GM04504 (cell line): ENCODE data around the gene GUCY1B1.

Source experiments
- DNase-seq: peaks from one replicate; pipeline ENCODE4 v3.0.0-alpha.2; 2012; ENCODE audit warnings: low read depth

The GUCY1B1 gene

DNA sequence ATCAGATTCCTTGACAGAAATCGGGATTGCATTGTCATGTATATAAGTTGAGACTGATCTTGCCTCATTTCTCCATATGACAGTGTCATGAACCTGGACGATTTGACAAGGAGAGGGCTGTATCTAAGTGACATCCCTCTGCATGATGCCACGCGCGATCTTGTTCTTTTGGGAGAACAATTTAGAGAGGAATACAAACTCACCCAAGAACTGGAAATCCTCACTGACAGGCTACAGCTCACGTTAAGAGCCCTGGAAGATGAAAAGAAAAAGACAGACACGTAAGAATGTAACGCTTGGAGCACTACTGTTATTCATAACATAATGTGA lies 40.9 kb downstream of the GUCY1B1 start:
- DNase-seq = no peak

DNA sequence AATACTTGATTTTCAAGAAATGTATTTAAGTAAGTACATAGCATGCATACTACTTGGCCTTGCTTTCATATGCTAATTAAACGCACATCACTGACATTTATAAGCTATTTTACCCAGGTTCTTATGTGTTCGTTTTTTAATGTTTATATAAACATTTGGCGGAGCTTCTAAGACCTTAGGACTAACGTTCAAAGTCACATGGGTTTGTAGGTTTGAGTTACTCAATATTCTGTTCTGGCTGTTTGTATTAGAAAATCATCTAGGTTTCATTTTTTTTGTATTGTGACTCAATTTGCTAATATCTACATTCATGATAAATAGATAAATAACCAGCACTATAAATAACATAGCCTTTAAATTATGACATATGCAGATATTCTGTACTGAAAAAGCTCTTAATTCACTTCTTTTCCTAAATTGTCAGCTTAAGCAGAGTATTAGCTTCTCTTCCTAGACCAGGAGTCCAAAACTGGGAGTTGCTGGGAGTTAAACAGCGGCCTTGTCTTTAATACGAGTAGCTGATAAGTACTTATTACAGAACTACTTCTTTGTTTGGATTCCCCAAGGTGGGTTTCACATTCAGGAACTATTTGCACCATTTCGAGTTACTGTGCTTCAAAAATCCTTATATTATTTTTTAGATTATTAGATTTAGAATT lies 42.0 kb downstream of the GUCY1B1 start:
- DNase-seq = no peak

GRCh38 chr4:155802190-155802959 lies 43.6 kb downstream of the GUCY1B1 start:
- DNase-seq = no peak

DNA sequence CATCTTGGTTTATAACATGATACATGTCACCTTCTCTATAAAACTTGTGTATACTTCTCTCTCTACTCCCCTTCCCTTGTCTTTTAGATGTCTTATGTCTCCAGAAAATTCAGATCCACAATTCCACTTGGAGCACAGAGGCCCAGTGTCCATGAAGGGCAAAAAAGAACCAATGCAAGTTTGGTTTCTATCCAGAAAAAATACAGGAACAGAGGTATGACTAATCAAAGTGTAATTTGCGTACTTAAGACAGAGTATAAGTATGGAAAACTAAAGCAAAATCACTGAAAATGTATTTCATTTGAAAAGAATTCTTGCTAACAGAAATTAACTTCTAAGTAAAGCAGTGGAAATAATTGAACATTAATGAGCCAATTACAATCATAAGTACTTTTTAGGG lies 46.2 kb downstream of the GUCY1B1 start:
- DNase-seq = no peak

DNA sequence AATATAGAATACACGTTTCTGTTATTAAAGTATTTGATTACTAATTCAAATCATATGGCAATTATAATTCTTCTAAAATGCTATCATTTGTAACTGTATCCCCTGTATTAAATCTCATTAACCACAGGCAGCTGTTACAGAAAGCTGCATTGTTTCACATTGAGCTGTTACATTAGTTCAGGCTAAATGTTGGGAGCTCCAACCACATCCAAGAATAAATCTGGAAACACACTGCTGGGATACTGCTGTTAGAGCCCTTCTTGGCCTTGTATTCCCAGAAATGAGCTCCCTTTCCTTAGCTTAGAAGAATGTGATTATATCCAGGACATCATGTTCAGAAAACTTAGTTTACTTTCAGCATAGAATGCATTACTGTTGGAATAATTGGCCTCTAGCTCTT lies 48.2 kb downstream of the GUCY1B1 start:
- DNase-seq = peak; percentile 60

GRCh38 chr4:155809835-155810234 lies 51.0 kb downstream of the GUCY1B1 start:
- DNase-seq = peak; percentile 58

GRCh38 chr4:155811083-155811482 lies 52.3 kb downstream of the GUCY1B1 start:
- no peak for DNase-seq

DNA sequence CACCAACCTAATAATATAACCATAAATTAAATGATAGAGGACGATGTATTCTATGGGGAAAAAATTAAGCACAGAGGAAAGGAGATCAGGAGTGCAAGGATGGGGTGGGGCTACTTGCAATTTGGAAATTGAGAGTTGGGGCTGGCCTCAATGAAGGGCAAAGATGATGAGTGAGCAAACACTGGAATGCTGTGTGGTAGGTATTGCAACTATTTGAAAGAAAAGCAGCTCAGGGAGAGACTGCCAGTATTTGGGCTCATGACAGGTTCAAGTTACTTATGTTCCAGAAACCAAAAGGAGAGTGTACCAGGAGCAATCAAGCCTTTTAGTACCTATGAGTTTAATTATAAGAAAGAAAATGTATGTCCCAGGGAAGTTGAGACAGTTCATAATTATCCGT lies 59.8 kb downstream of the GUCY1B1 start:
- no peak for DNase-seq

DNA sequence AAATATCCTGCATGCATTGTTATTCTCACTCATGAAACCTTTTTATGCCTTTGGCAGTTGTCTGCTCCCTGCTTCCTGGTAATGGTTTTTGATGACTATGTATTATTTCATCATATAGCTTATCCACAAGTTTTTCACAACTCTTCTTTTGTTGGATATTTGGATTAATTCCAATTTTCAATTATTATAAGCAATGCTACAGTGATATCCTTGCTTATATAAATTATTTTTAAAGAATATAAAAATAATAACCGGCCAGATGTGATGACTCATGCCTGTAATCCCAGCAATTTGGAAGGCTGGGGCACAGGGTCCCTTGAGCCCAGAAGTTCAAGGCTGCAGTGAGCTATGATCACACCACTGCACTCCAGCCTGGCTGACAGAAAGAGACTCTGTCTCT lies 60.2 kb downstream of the GUCY1B1 start:
- DNase-seq = no peak

- DNase-seq = no peak
Observed at GRCh38 chr4:155820887-155821518, 62.2 kb downstream of the GUCY1B1 start.

DNA sequence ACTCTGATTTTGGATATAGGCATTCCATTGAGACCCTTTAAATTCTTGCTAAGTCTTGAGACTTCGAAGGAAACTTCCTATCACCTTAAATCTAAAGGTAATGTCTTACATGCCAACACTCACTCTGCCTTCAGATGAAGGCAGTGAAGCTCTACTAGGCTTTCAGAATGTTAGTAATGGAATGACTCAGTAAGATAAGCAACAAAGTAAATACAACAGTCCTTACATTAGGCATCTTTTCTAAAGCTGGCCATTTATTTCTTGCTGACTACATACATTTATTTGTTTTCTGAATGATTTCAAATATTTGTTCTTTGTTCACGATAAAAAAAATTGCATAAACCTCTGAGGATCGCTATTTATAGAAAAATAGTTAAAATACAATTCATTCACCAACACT lies 63.8 kb downstream of the GUCY1B1 start:
- no peak for DNase-seq

DNA sequence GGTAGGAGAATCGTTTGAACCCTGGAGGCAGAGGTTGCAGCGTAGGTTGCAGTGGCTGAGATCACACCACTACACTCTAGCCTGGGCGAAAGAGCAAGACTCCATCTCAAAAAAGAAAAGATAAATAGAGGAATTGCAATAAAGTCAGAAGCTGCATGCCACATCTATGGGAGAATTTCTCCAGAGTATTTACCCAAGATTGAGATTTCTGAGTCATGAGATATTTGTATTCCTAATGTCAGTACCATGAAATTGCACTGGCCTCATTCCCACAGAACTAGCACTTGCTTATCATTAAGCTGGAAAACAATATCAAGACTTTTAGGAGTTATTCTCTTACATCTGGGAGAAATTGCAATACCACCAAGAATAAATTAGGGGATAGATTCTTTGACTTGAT lies 69.8 kb downstream of the GUCY1B1 start:
- DNase-seq = peak; percentile 23

GRCh38 chr4:155832664-155833063 lies 73.8 kb downstream of the GUCY1B1 start:
- no peak for DNase-seq

GRCh38 chr4:155837203-155837796 lies 78.5 kb downstream of the GUCY1B1 start:
- no peak for DNase-seq

DNA sequence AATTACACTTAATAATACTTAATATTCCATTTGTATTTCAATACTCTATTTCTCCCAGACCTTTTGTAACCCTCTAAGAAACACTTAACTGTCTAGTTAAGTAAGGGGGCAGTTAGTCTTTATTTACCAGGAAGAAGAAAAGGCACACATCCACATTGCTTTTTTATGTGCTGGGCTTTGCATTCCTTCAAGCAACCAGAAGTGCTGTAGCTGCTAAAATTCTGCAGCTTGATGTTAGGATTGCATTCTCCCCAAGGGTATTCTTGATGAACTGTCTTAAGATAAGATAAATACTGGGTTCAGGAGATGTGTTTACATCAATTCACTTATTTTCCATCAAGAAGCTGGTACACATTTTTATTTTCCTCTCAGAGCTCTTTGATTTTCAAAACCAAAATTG lies 83.3 kb downstream of the GUCY1B1 start:
- DNase-seq = no peak

GRCh38 chr4:155846929-155847328 lies 88.1 kb downstream of the GUCY1B1 start:
- no peak for DNase-seq

GRCh38 chr4:155849042-155849441 lies 90.2 kb downstream of the GUCY1B1 start:
- no peak for DNase-seq

DNA sequence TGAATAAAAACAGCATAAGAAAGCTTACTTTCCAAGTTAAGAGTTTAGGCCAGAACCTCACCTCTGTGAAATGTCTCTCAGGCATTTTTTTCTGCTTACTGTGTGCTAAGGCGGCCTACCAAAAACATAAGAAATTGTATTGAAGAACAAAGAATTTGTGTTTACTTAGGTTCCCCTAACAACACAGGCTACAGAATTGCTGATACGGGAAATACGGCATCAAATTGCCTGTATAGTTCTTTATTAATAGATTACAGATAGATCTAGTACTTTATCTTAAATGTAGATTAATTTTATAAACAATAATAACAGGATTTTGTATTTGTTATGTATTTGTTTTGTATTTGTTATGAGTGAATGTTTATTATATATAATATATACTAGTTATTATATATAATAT lies 94.4 kb downstream of the GUCY1B1 start:
- no peak for DNase-seq

- DNase-seq = peak; percentile 6
Observed at GRCh38 chr4:155854582-155855226, 95.9 kb downstream of the GUCY1B1 start.

DNA sequence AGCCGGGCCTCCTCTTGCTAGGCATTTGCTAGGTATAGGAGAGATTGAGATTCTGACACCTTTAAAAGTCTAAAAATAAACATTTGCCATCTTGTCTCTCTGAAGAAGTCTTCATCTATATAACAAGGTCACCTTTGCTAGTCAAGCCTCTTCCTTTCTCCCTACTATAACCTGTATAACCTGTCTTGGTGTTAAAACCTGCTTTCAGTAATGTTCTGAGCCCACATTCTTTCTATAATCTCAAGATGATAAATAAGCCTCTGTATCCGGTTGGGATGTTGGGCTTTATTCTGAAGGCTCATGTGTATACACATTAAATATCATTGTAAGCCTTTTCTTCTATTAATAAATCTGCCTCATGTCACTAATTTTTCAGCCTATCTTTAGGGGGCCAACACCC lies 97.1 kb downstream of the GUCY1B1 start:
- DNase-seq = no peak
